Activated T-helper 1 cell treated with Interleukin-2 at 50 U/mL for 16 hours (primary cell): ENCODE results near the gene TRAPPC10.

Experiments
- DNase-seq: peaks from one replicate; pipeline ENCODE4 v3.0.0-alpha.2; 2020; ENCODE audit warnings: low read depth

The TRAPPC10 gene

GRCh38 chr21:44035244-44035643 is 23.1 kb downstream of the TRAPPC10 start:
- no peak for DNase-seq

- DNase-seq, result no peak
These were observed 26.0 kb downstream of the TRAPPC10 start for GRCh38 chr21:44038063-44038462.

GRCh38 chr21:44039828-44040227 is 27.7 kb downstream of the TRAPPC10 start:
- no peak for DNase-seq

- no peak for DNase-seq
These were observed 31.5 kb downstream of the TRAPPC10 start for GRCh38 chr21:44043613-44044012.

- no peak for DNase-seq
These were observed 34.6 kb downstream of the TRAPPC10 start for GRCh38 chr21:44046734-44047133.

GRCh38 chr21:44047996-44048560 is 36.0 kb downstream of the TRAPPC10 start:
- DNase-seq, result no peak

GRCh38 chr21:44049182-44049581 is 37.1 kb downstream of the TRAPPC10 start:
- DNase-seq, result no peak

GRCh38 chr21:44049606-44050005 is 37.5 kb downstream of the TRAPPC10 start:
- DNase-seq, result no peak

- DNase-seq, result no peak
These were observed 38.2 kb downstream of the TRAPPC10 start for GRCh38 chr21:44050276-44050675.

GRCh38 chr21:44051462-44051941 is 39.4 kb downstream of the TRAPPC10 start:
- no peak for DNase-seq

- no peak for DNase-seq
These were observed 40.1 kb downstream of the TRAPPC10 start for GRCh38 chr21:44052071-44052829.

GRCh38 chr21:44052830-44053226 is 40.7 kb downstream of the TRAPPC10 start:
- no peak for DNase-seq

GRCh38 chr21:44053567-44053966 is 41.5 kb downstream of the TRAPPC10 start:
- no peak for DNase-seq

GRCh38 chr21:44054710-44055109 is 42.6 kb downstream of the TRAPPC10 start:
- DNase-seq, result no peak

GRCh38 chr21:44057055-44057454 is 44.9 kb downstream of the TRAPPC10 start:
- no peak for DNase-seq

- peak; percentile 25 for DNase-seq
These were observed 46.0 kb downstream of the TRAPPC10 start for GRCh38 chr21:44057960-44058651.

- no peak for DNase-seq
These were observed 46.5 kb downstream of the TRAPPC10 start for GRCh38 chr21:44058652-44058964.

GRCh38 chr21:44058981-44059380 is 46.9 kb downstream of the TRAPPC10 start:
- DNase-seq, result no peak

- DNase-seq, result no peak
These were observed 47.6 kb downstream of the TRAPPC10 start for GRCh38 chr21:44059710-44060109.

- no peak for DNase-seq
These were observed 50.3 kb downstream of the TRAPPC10 start for GRCh38 chr21:44062380-44062779.

- no peak for DNase-seq
These were observed 51.2 kb downstream of the TRAPPC10 start for GRCh38 chr21:44063151-44063912.

GRCh38 chr21:44064852-44065403 is 52.8 kb downstream of the TRAPPC10 start:
- DNase-seq, result no peak
